ENCODE measurements around the gene AGR2.
A peak's percentile ranks its signal among the peaks of the same experiment; 100 is the strongest.
"Not testable (repeated sequence)": the region's sequence is repeated elsewhere in the genome, so short reads cannot be mapped to it uniquely, and the experiment has no call there.

The AGR2 gene

DNA sequence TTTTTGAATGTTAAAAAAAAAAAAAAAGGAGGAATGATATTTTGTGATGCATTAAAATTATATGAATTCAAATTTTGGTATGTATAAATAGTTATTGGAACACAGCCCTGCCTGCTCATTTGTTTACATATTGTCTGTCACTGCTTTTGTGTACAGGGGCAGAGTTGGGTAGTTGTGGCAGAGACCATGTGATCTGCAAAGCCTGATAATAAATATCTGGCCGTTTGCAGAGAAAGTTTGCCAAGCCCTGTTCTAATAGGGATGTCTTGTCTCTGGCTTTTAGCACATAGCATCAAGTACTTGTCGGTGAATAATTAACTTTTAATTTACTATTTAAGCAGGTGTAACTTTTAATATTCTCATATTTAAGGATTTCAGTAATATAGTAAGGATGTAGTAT lies 31.5 kb downstream of the AGR2 start:
- DNase-seq, result no peak

DNA sequence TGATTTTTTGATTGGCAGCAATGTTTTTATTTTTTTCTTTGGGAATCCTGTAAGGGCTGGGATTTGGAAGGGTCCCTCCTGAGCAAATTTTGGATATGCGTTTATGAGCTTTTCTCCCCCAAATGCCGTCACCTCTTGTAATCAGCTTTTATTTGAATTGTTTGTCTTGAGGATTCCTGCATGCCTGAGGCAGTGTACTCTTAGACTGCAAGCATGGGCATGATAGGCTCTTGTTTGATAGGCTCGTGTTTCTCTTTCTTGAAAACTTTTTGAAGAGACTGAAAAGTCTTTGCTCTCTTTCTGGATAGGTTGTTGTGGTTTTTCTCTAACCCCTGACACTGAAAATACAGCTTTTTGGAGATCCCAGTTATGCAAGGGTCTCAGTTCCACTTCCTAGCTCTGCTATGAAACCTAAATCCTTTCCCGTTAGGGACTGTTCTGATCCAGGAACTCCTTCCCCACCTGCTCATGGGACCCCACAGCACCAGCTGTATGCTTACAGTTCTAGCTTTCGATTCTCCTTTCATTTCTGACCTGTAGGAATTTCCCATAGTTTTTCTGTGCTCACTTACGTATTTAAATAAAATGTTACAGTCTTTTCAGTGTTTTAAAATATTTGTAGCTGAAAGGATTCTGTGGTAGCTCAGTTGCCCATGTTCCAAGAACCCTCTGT lies 34.0 kb downstream of the AGR2 start:
- no peak for DNase-seq

DNA sequence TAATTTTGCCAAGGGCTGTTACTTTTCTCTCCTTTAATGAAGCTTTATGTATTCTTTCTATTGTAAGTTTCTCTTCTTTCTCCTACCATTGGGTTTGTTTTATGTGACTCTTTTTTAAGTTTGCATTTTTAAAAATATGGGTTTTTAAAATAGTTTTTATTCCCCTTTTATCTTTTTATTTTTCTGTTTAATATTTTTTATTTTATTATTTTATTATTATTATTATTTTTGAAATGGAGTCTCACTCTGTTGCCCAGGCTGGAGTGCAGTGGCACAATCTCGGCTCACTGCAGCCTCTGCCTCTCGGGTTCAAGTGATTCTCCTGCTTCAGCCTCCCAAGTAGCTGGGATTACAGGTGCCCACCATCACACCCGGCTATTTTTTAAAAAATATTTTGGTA lies 34.8 kb downstream of the AGR2 start:
- DNase-seq, result not testable (repeated sequence)

DNA sequence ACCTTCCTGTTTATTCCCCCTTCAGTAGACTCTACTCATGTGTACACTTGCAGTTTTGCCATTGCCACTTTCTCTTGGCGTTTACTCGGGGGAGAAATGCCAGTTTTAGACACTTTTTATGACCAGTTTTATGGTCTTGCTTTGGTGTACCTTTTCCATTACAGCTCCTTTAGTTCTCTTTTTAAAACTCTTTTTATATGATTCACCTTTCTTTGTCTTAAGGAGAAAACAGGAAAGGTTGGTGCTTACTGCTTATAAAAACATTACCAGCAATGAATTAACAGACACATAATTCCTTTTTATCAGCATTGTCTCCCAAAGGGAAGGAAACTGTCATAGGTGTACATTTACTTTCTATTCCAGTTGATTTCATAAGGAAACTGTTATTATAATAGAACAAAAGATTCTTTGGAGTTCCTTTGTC lies 39.4 kb downstream of the AGR2 start:
- DNase-seq, result no peak

DNA sequence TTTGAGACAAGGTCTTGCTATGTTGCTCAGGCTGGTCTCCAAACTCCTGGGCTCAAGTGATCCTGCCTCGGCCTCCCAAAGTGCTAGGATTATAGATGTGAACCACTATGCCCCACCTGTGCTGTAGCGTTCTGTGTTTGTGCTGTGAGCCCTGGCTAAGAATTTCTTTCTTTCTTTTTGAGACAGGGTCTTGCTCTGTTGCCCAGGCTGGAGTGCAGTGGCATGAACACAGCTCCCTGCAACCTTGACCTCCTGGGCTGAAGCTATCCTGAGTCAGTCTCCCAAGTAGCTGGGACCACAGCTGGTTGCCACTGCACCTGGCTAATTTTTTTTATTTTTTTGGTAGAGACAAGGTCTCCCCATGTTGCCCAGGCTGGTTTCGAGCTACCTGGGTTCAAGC lies 39.9 kb downstream of the AGR2 start:
- no peak for DNase-seq

DNA sequence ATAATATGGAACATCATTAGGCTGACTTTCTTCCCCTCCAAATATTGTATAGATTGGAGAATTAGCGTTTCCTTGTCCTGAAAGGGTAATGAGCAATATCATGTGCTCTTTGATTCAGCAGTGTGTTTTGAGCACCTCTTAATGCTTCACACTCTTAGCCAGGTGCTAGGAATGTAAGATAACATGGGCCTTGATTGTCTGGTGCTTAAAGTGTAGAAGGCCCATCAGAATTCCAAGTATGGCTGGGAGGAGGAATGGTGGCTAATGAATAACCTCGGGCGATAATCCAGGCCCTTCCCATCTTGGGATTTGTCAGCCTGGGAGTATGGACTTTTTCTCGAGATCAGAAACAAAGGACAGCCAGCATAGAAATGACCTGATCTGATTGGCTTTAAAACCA lies 42.6 kb downstream of the AGR2 start:
- no peak for DNase-seq

DNA sequence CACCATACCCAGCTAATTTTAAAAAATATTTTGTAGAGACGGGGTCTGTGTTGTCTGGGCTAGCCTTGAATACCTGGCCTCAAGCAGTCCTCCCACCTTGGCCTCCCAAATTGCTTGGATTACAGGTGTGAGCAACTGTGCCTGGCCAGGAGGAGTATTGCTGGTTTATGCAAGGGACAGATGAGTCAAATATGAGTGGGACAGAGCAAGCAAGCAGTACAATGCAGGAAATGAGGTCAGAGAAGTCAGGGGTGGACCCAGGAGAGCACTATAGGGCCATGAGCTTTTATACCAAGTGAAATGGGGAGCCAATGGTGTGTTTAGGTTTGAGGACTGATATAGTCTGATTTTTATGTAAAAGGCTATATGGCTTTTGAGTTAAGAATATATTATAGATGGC lies 45.0 kb downstream of the AGR2 start:
- no peak for DNase-seq

DNA sequence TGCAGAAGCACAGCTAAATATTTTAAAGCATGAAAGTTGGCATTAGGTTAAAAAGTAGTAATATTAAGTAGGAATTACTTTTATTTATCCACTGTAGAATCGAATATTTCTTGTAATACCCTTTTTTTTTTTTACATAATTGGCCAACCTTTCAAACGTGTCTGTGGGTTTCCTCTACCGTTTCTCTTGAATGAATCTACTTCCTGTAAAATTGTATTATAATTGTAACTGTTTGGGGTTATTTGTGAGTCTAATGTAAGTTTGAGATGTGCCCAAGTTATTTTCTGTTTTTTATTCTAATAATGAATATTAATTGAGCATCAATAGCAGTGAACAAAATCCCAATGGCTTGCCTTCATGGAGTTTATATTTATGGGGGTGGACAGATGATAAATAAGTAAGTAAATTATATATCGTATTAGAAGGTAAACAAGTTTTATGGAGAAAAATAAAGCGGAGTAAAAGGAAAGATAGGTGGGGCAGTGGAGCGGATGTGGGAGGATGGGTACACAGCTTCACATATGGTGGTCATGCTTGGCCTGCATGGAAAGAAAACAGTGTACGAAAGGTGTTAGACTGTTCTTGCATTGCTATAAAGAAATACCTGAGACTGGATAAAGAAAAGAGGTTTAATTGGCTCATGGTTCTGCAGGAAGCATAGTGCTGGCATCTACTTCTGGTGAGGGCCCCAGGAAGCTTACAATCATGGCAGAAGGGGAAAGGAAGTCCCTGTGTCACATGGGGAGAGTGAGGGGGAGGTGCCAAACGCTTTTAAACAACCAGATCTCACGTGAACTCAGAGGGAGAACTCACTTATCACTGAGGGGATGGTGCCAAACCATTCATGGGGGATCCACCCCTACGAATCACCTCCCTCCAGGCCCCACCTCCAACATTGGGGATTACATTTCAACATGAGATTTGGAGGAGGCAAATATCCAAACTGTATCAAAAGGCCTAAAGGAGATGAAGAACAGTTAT lies 45.9 kb downstream of the AGR2 start:
- DNase-seq, result peak in 1 of 2 donors; percentile 27

DNA sequence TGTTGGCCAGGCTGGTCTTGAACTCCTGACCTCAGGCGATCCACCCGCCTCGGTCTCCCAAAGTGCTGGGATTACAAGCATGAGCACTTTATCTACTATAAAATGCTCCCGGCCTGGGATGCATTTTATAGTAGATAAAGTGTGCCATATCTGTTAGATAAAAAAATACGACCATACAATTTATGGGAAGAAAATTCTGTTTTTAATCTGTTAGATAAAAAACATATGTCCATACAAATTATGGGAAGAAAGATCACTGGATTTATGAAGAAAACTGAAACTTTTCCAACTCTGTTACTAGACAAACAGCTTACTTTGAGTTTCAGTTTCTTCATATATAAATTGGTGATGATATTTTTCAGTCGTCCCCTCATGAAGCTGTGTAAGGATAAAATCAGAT lies 46.8 kb downstream of the AGR2 start:
- no peak for DNase-seq

DNA sequence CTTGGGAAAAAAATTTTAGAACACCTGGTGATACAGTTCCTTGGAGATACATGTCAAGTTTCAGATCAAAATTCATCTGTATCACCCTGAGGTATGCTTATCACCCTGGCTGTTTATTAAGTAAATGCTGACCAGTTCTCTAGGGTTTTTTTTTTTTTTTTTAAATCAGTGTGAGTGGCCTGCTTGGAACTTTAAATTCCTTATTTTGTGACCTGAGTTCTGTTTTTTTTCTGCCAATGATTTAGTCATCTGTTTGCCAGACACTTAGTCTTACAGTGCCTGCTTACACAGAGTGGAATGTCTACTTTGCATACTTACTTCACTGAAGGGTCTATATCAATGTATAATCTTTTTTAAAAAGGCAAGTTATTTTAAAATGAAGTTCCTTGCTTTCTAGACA lies 49.4 kb downstream of the AGR2 start:
- no peak for DNase-seq

DNA sequence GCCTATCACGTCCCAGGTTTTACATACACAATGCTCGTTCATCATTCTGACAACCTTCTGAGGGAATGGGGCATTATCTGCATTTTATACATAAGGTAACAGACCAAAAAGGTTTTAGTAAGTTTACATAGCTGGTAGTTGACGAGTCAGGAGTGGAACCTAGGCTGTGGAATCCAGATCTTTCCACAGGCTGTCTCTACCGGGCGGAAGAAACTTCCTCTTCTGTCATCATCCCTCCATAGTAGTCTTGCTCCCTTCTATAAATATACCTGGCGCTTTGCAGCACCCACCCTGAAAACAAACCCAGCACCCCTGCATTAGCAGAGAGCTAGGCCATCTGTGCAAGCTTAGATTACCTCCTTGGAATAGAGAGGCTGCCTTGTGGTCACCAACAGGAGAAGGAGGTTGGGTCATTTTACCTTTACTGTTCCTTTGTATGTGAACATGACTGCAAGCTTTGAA lies 49.9 kb downstream of the AGR2 start:
- no peak for DNase-seq

DNA sequence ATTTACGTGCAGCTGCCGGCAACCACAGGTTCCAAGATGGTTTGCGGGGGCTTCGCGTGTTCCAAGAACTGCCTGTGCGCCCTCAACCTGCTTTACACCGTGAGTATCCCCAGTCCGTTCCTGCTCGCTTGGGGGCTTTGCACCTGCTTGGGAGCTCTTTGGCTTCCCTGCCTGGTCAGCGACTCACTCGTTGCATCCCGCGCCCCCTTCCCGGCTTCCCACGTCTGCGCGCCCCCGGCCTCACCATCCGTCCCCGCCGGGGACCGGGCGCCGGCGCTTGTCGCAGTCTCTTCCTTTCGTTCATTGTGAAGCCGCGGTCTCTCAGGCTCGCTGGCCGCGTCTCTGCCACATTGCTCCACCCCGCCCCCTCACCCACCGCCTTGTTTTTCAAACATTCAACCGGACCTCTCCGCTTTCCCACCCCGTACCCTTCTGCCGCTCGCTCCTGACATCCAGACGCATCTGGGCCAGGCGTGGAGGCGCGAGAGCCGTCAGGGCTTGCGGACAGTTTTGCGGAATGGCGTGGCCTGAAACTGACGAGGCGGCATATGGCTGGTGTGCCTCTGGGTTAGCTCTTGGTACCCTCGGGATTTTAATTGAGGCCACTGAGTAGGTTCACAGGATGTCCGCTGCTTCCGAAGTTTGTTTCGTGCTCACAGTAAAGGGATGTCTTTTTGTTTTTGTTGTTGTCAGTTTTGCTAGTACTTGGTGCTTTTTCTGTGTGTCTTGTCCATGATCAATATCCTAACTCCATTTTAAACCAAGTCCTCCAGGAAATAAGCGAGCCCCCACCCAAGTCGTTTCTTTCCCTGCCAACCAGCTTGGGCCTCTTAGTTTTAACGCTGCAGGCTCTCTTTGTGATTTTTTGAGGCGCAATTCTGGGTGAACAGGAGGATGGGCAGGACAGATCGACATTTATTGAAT lies 50.6 kb downstream of the AGR2 start:
- DNase-seq, result no peak

DNA sequence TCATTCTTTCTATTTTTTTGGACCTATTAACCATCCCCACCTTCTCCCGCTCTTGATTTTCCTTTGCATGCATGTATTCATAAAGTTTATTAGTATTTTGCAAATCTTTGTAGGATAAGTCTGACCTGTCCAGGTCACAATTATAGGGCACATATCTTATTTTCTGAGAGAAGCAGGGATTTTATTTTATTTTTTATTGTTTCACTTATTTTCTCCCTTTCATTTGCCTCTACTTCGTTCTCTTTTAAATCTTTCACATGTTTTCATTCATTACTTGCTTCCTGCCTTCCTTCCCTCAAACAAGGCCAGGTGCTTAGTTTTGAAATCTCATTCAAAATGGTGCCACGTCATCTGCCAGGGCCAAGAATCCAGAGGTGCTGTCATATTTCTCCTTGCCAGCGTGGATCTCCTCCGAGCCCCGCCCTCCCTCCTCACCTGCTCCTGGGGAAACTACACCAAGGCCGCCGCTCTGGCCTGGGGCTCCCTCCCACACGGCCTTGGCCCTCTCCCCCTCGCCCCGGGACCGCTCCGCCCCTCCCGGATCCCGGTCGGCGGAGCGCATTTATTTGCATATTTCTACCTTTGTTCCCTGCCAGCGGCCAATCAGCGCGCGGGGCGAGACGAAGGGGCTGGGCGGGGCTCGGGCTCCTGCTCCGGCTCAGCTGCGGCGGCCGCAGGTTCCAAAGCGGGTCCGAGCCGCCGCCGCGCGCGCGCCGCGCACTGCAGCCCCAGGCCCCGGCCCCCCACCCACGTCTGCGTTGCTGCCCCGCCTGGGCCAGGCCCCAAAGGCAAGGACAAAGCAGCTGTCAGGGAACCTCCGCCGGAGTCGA lies 51.5 kb downstream of the AGR2 start, which contains the start of gene TSPAN13:
TSS of gene TSPAN13 (plus strand) at position 654 of the 830 bp plus-strand sequence. CDS start 213 bp downstream, outside the sequence.
- DNase-seq, result peak; percentile 38 to 66

DNA sequence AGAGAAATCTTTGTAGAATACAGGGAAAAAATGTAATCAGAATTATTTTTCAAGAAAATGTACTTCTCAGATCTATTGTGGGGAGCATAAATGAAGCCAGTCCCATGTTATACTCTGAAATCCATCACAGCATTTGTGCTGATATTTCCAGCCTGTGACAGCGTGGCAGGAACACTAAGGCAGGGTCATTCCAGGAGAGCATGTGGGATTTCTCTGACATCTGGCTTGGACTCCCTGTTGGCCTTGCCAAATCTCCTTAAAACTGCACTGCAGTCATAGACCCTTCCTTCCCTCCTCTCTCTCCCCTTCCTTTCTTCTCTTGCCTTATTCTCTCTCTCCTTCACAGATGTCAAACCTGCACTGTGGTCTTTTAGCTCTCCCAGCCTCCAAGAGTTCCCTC lies 57.7 kb downstream of the AGR2 start:
- DNase-seq, result no peak

DNA sequence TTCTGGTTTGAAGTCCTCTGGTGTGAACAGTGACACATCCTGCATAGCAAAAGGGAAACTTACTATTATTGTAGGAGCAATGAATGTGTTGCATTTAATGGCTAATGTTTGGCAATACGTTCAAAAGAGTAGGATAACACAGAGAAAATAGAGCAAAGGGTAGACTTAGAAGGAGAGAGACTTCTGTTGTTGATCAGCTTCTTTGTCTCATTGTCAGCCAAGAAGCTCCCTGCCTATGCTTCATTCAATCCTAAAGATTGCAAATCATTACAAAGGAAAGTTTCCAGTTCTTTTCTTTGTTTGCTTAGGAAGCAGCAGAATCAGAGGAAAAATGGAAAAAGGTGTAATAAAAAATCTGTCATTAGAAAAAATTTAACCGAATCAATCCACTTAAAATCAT lies 59.2 kb downstream of the AGR2 start:
- no peak for DNase-seq

DNA sequence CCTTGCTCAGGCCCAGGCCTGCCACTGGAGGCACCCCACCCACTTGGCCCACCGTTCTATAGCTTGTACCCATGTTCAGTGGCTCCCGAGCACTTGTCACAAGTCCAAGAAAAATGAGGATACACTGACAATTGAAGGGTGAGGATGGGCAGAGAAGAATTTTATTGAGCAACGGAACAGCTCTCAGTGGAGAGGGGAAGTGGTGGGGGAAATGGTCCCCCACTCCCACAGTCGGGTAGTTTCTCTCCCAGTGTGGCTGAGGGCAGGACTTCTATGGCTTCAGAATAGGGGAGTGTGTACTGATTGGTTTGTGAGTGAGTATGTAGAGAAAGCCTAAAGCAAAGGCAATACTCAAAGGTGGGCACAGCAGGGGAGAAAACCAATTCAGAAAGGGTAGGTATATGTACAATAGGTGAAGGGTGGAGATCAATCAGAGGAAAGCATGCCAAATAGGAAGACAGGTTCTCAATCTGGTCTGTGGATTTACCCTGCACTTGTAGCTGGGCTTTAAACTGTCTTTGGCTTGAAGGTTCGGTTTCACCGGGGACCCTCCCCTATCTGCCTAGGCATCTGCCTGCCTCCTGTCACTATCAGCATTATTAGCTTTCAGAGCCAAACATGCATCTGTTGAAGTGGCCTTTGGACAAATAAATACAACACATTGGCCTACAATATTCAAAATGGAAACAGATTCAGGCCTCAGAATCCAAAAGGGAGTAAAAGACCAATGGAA lies 60.1 kb downstream of the AGR2 start:
- no peak for DNase-seq

DNA sequence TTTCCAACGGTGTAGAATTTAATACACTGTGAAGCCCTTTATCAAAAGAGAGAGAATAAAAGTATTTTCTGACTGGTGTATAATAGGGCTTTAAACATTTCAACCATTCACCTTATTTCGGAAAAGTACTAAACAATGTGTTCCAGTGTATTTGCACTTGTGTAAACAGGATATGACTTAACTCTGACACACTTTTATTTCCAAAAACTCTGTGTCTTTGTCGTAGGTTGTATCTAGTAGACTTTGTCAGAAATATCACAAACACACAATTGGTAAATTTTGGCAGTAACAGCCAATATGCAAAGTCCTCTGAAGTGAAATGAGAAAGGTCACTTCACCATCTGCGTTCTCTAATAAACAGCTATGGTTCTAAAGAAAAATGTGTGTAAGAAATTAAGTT lies 61.6 kb downstream of the AGR2 start:
- DNase-seq, result no peak

DNA sequence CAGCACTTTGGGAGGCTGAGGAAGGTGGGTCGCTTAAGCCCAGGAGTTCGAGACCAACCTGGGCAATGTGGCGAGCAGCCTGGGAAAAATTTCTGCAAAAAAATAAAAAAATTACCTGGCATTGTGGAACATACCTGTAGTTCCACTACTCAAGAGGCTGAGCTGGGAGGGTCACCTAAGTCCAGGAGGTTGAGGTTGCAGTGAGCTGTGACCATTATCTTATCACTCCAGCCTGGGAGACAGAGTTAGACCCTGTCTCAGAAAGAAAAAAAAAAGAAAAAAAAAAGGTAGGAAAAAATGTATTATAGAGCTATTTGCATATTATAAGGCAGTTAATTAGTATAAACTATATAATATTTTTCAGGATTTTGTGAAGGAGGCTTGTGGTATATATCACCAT lies 62.3 kb downstream of the AGR2 start:
- DNase-seq, result no peak
